GM20000 (cell line): ENCODE measurements around the gene NAV2.

ENCODE experiments used
- DNase-seq: peaks from one replicate; pipeline ENCODE4 v3.0.0; 2012; ENCODE audit warnings: low spot score
- CTCF ChIP-seq: IDR thresholded peaks from 2 replicates; pipeline ENCODE4 v1.5.1; 2012; ENCODE audit warnings: mild to moderate bottlenecking, control low read depth; ENCODE audit errors: extremely low read depth, missing control alignments

The NAV2 gene

GRCh38 chr11:20163783-20164481 is 451.3 kb downstream of the NAV2 start:
- no peak for TF ChIP-seq CTCF
- DNase-seq: no peak
